GM21360 (cell line): ENCODE measurements around the gene UGT1A1.

ENCODE experiments used
- ATAC-seq: cut with Tn5 transposase; IDR thresholded peaks from one replicate; pipeline ENCODE4 v1.9.1; 2021; ENCODE audit warnings: mild to moderate bottlenecking, moderate library complexity; ENCODE audit not compliant: unreplicated experiment

UGT1A1 gene

GRCh38 chr2:233814056-233814835, 54.2 kb downstream of the UGT1A1 start:
- ATAC-seq = no peak

- ATAC-seq = no peak
Measured at GRCh38 chr2:233815861-233816260, 55.8 kb downstream of the UGT1A1 start.

GRCh38 chr2:233816334-233816733, 56.3 kb downstream of the UGT1A1 start:
- no peak for ATAC-seq

GRCh38 chr2:233816771-233817170, 56.7 kb downstream of the UGT1A1 start:
- no peak for ATAC-seq

- no peak for ATAC-seq
Measured at GRCh38 chr2:233817361-233817911, 57.4 kb downstream of the UGT1A1 start.

GRCh38 chr2:233817995-233818638, 58.0 kb downstream of the UGT1A1 start:
- no peak for ATAC-seq

GRCh38 chr2:233818639-233819621, 58.9 kb downstream of the UGT1A1 start:
- ATAC-seq = no peak

- no peak for ATAC-seq
Measured at GRCh38 chr2:233819884-233820773, 60.1 kb downstream of the UGT1A1 start.

GRCh38 chr2:233820774-233821105, 60.7 kb downstream of the UGT1A1 start:
- ATAC-seq = no peak

GRCh38 chr2:233821196-233821595, 61.1 kb downstream of the UGT1A1 start:
- ATAC-seq = no peak

GRCh38 chr2:233821709-233822100, 61.6 kb downstream of the UGT1A1 start:
- no peak for ATAC-seq

- no peak for ATAC-seq
Measured at GRCh38 chr2:233822101-233822771, 62.2 kb downstream of the UGT1A1 start.
